ENCODE data around the gene CBFA2T2. TPM values are rescaled to one million over a fixed set of nuclear protein-coding genes. Genes with fewer than 3 reads are reported as not detected.
"Not testable (repeated sequence)": the region's sequence is repeated elsewhere in the genome, so short reads cannot be mapped to it uniquely, and the experiment has no call there.

Gene CBFA2T2
- total RNA-seq, 3 donors from 2014 or later (not counting 1 experiment from before 2014, with no cell fraction given): 16.5 to 27.5 (median 18.5) TPM

DNA sequence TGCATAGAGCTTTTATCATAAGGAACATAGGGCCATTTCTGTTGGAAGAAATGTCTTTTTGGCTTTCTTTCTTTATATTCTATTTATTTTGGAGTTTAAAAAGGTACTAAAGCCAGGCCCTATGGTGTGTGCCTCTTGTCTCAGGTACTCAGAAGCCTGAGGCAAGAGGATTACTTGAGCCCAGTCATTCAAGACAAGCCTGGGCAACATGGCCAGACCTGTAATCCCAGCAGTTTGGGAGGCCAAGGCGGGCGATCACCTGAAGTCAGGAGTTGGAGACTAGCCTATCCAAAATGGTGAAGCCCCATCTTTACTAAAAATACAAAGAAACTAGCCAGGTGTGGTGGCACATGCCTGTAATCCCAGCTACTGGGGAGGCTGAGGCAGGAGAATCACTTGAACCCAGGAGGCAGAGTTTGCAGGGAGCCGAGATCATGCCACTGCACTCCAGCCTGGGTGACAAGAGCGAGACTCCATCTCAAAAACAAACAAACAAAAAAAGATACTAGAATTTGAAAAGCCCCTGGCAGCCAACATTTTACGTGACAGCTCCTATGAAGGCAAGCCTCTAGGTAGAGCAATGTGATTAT, 80.0 kb downstream of the CBFA2T2 start:
- Mint-ChIP-seq H3K4me3 (no peak overlapping the region), H3K27ac (peak overlapping the region in 1 of 2 donors; percentile 52), H3K36me3 (no peaks in the 10 kb centered on the region), H3K27me3 (ENCODE audit: low read depth in 2 of 2) (no peaks in the 10 kb centered on the region), H3K4me1 (peaks cover 17 to 24% of the 10 kb centered on the region in 2 donors), H3K9me3 (no peaks in the 10 kb centered on the region)
- TF ChIP-seq, protein P1, sequence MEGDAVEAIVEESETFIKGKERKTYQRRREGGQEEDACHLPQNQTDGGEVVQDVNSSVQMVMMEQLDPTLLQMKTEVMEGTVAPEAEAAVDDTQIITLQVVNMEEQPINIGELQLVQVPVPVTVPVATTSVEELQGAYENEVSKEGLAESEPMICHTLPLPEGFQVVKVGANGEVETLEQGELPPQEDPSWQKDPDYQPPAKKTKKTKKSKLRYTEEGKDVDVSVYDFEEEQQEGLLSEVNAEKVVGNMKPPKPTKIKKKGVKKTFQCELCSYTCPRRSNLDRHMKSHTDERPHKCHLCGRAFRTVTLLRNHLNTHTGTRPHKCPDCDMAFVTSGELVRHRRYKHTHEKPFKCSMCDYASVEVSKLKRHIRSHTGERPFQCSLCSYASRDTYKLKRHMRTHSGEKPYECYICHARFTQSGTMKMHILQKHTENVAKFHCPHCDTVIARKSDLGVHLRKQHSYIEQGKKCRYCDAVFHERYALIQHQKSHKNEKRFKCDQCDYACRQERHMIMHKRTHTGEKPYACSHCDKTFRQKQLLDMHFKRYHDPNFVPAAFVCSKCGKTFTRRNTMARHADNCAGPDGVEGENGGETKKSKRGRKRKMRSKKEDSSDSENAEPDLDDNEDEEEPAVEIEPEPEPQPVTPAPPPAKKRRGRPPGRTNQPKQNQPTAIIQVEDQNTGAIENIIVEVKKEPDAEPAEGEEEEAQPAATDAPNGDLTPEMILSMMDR (IDR thresholded peaks at IDR 0.05): no peak
- ATAC-seq (no peak), DNase-seq (no peak)
- Histone ChIP-seq H3K27me3 (ENCODE audit: control insufficient read depth, insufficient read depth, low read length) (no peaks in the 10 kb centered on the region), H3K36me3 (ENCODE audit: control insufficient read depth, insufficient read depth, low read length) (no peaks in the 10 kb centered on the region), H3K4me1 (ENCODE audit: control insufficient read depth, insufficient read depth, low read length) (no peaks in the 10 kb centered on the region), H3K9me3 (ENCODE audit: control insufficient read depth, insufficient read depth, low read length) (no peaks in the 10 kb centered on the region), H3K27ac (ENCODE audit: low read length) (no peak overlapping the region), H3K4me3 (ENCODE audit: low read length) (no peak overlapping the region)
- 93% methylated on average over 5 of the region's 5 CpGs for WGBS (ENCODE audit: insufficient coverage)
- intact Hi-C loops (cut with micrococcal nuclease): no loop called here

DNA sequence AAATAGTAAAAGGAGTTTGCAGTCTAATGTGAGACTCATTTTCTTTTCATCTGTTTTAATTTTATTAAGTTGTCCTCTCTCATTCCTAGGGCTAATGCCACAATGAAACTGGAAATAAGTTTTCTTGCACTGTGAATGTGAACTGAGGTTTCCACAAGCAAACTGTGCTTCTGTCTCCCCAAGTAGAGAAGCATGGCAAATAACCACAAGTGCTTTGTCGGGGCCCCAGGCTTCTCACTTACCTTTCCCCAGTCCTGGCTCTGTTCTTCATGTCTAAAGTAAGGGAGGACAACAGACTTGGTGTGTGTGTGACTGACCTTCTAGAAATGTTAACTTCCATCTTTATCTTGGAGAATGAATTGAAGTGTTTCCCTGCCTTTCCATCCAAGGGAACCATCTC, 80.8 kb downstream of the CBFA2T2 start:
- intact Hi-C loops (cut with micrococcal nuclease): no loop called here
- no peaks in the 10 kb centered on the region for H3K4me1 ChIP-seq (ENCODE audit: control insufficient read depth, insufficient read depth, low read length)
- no peaks in the 10 kb centered on the region for H3K36me3 Mint-ChIP-seq
- H3K36me3 ChIP-seq (ENCODE audit: control insufficient read depth, insufficient read depth, low read length): no peaks in the 10 kb centered on the region
- no peaks in the 10 kb centered on the region for H3K27me3 Mint-ChIP-seq (ENCODE audit: low read depth in 2 of 2)
- H3K27ac ChIP-seq (ENCODE audit: low read length): no peak overlapping the region
- TF ChIP-seq, protein P1 (IDR thresholded peaks at IDR 0.05): no peak
- H3K4me3 ChIP-seq (ENCODE audit: low read length): no peak overlapping the region
- no peaks in the 10 kb centered on the region for H3K9me3 ChIP-seq (ENCODE audit: control insufficient read depth, insufficient read depth, low read length)
- ATAC-seq (no peak), DNase-seq (no peak)
- no peaks in the 10 kb centered on the region for H3K9me3 Mint-ChIP-seq
- no peaks in the 10 kb centered on the region for H3K27me3 ChIP-seq (ENCODE audit: control insufficient read depth, insufficient read depth, low read length)
- H3K4me1 Mint-ChIP-seq: peaks cover 17 to 24% of the 10 kb centered on the region in 2 donors
- no peak overlapping the region for H3K4me3 Mint-ChIP-seq
- WGBS (ENCODE audit: insufficient coverage): 20% methylated on average over 1 of the region's 1 CpG
- H3K27ac Mint-ChIP-seq: peak overlapping the region in 1 of 2 donors; percentile 52

DNA sequence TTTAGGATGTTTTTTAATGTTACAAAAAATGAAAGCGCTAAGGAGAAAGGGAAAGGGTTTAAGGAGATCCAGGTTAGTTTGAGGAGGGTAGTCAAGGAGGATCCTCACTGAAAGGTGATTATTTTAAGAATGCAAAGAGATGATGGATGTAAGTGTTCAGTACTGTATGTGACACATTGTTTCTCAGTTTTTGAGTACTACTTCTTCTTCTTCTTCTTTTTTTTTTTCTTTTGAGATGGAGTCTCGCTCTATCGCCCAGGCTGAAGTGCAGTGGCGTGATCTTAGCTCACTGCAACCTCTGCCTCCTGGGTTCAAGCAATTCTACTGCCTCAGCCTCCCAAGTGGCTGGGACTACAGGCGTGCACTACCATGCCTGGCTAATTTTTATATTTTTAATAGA, 83.4 kb downstream of the CBFA2T2 start:
- DNase-seq; H3K4me3 ChIP-seq (ENCODE audit: low read length); H3K4me1 ChIP-seq (ENCODE audit: control insufficient read depth, insufficient read depth, low read length); ATAC-seq; H3K36me3 Mint-ChIP-seq; H3K36me3 ChIP-seq (ENCODE audit: control insufficient read depth, insufficient read depth, low read length); H3K4me3 Mint-ChIP-seq; H3K27ac ChIP-seq (ENCODE audit: low read length); intact Hi-C loops (cut with micrococcal nuclease); H3K9me3 ChIP-seq (ENCODE audit: control insufficient read depth, insufficient read depth, low read length); H3K27me3 ChIP-seq (ENCODE audit: control insufficient read depth, insufficient read depth, low read length); H3K27me3 Mint-ChIP-seq (ENCODE audit: low read depth in 2 of 2); H3K27ac Mint-ChIP-seq; H3K9me3 Mint-ChIP-seq: not testable (repeated sequence)
- 90% methylated on average over 4 of the region's 5 CpGs for WGBS (ENCODE audit: insufficient coverage)
- H3K4me1 Mint-ChIP-seq: peaks cover 17 to 24% of the 10 kb centered on the region in 2 donors

DNA sequence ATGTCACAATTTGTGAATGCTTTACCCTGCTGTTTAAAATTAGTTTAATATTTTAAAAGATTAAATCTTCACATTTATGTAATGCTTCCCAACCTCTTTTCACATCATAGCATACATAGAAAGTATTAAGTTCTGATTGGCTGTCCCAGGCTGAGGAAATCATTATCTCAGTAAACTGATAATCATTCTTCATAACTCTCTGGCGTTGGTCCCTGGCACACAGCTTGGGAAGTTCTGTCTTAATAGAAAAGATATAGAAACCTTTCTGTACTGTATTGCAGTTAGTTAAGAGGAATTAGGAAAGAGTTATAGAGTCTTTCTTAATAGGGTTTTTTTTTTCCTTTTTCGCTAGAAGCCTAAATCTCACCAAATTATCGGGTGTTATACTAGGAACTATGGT, 85.4 kb downstream of the CBFA2T2 start:
- H3K4me1 ChIP-seq (ENCODE audit: control insufficient read depth, insufficient read depth, low read length): no peaks in the 10 kb centered on the region
- WGBS (ENCODE audit: insufficient coverage): no CpG with 5 or more reads among the region's 3 CpGs
- no peaks in the 10 kb centered on the region for H3K36me3 ChIP-seq (ENCODE audit: control insufficient read depth, insufficient read depth, low read length)
- no peak overlapping the region for H3K4me3 ChIP-seq (ENCODE audit: low read length)
- DNase-seq: no peak
- no peaks in the 10 kb centered on the region for H3K9me3 ChIP-seq (ENCODE audit: control insufficient read depth, insufficient read depth, low read length)
- Mint-ChIP-seq H3K36me3 (no peaks in the 10 kb centered on the region), H3K4me3 (no peak overlapping the region), H3K9me3 (no peaks in the 10 kb centered on the region), H3K27me3 (ENCODE audit: low read depth in 2 of 2) (no peaks in the 10 kb centered on the region), H3K27ac (no peak overlapping the region), H3K4me1 (peaks cover 8 to 21% of the 10 kb centered on the region in 2 donors)
- TF ChIP-seq, protein P1 (IDR thresholded peaks at IDR 0.05): no peak
- H3K27me3 ChIP-seq (ENCODE audit: control insufficient read depth, insufficient read depth, low read length): no peaks in the 10 kb centered on the region
- H3K27ac ChIP-seq (ENCODE audit: low read length): no peak overlapping the region
- intact Hi-C loops (cut with micrococcal nuclease): no loop called here
- ATAC-seq: no peak
